HepG2 (cell line): ENCODE measurements around the gene NFE2L3. TPM values are rescaled to one million over a fixed set of nuclear protein-coding genes. Genes with fewer than 3 reads are reported as not detected.

Source experiments
- ARNT ChIP-seq: fragments of 450-650 bp; IDR thresholded peaks from 2 replicates; pipeline ENCODE4 v1.6.1; 2017
- CREB1 ChIP-seq, 2 experiments: fragments of 450-650 bp in 1 of 2; IDR thresholded peaks; 2 replicates each; pipeline ENCODE4 v1.6.1; 2016 to 2017; ENCODE audit warnings: control low read depth in 1 of 2, mild to moderate bottlenecking in 1 of 2, missing compliant biosample characterization in 1 of 2, missing genetic modification characterization in 1 of 2
- FOXC1 ChIP-seq: sonication (generic); formaldehyde crosslinking; IDR thresholded peaks from 2 replicates; pipeline ENCODE4 v1.8.0; 2022; ENCODE audit warnings: mild to moderate bottlenecking, missing genetic modification reagents, borderline replicate concordance
- HNF1A ChIP-seq, 2 experiments: sonication (generic) in 1 of 2; formaldehyde crosslinking in 1 of 2; IDR thresholded peaks; 2 replicates each; pipeline versions ENCODE4 v1.4.0 to v1.6.1; 2016 to 2020; ENCODE audit warnings: borderline replicate concordance in 1 of 2, low read depth in 1 of 2, mild to moderate bottlenecking in 1 of 2, missing genetic modification reagents in 1 of 2
- JDP2 ChIP-seq: sonication (generic); formaldehyde crosslinking; IDR thresholded peaks from 2 replicates; pipeline ENCODE4 v1.8.1; 2022; ENCODE audit warnings: missing genetic modification reagents, borderline replicate concordance
- KDM2A ChIP-seq: sonication (generic); formaldehyde crosslinking; IDR thresholded peaks from 2 replicates; pipeline ENCODE4 v1.4.0; 2020; ENCODE audit warnings: low read depth, missing genetic modification reagents, borderline replicate concordance
- POLR2G ChIP-seq: fragments of 200-400 bp; formaldehyde crosslinking; IDR thresholded peaks from 2 replicates; pipeline ENCODE4 v1.6.1; 2018; ENCODE audit warnings: mild to moderate bottlenecking, low read depth, low read length, moderate library complexity
- PRMT3 ChIP-seq: sonication (generic); formaldehyde crosslinking; IDR thresholded peaks from 2 replicates; pipeline ENCODE4 v1.8.1; 2022; ENCODE audit warnings: low read depth, mild to moderate bottlenecking, moderate library complexity, missing genetic modification reagents, borderline replicate concordance
- RFX3 ChIP-seq: IDR thresholded peaks from 2 replicates; pipeline ENCODE4 v1.6.1; 2016; ENCODE audit warnings: missing biosample characterization, missing genetic modification reagents
- RFX5 ChIP-seq: IDR thresholded peaks from 2 replicates; pipeline ENCODE4 v1.6.1; 2011; ENCODE audit warnings: low read depth, low read length, improper control_type of control experiment
- SOX6 ChIP-seq, 2 experiments: fragments of 450-650 bp in 1 of 2; sonication (generic) in 1 of 2; formaldehyde crosslinking in 1 of 2; IDR thresholded peaks; 2 replicates each; pipeline versions ENCODE4 v1.4.0 to v1.6.1; 2017 to 2020; ENCODE audit warnings: antibody characterized with exemption in 1 of 2, mild to moderate bottlenecking in 1 of 2, missing genetic modification reagents in 1 of 2
- ZBTB4 ChIP-seq: sonication (generic); formaldehyde crosslinking; IDR thresholded peaks from 2 replicates; pipeline ENCODE4 v1.4.0; 2020; ENCODE audit warnings: missing genetic modification reagents, mild to moderate bottlenecking, borderline replicate concordance
- ZNF556 ChIP-seq: sonication (generic); formaldehyde crosslinking; IDR thresholded peaks from 2 replicates; pipeline ENCODE4 v1.4.0; 2020; ENCODE audit warnings: mild to moderate bottlenecking, missing genetic modification reagents, borderline replicate concordance
- ZNF619 ChIP-seq: sonication (generic); formaldehyde crosslinking; IDR thresholded peaks from 2 replicates; pipeline ENCODE4 v1.4.0; 2020; ENCODE audit warnings: mild to moderate bottlenecking, missing genetic modification reagents
- ZNF724P ChIP-seq: sonication (generic); formaldehyde crosslinking; IDR thresholded peaks from 2 replicates; pipeline ENCODE4 v1.8.0; 2022; ENCODE audit warnings: missing genetic modification reagents, borderline replicate concordance
- ZNF83 ChIP-seq: sonication (generic); formaldehyde crosslinking; IDR thresholded peaks from 2 replicates; pipeline ENCODE4 v1.4.0; 2020; ENCODE audit warnings: missing genetic modification reagents, mild to moderate bottlenecking, borderline replicate concordance
- ZNF841 ChIP-seq: sonication (generic); formaldehyde crosslinking; IDR thresholded peaks from 2 replicates; pipeline ENCODE4 v1.8.1; 2023; ENCODE audit warnings: missing genetic modification reagents, borderline replicate concordance
- ZSCAN20 ChIP-seq: sonication (generic); formaldehyde crosslinking; IDR thresholded peaks from 2 replicates; pipeline ENCODE4 v1.4.0; 2020; ENCODE audit warnings: missing genetic modification reagents, mild to moderate bottlenecking, borderline replicate concordance
- ZSCAN31 ChIP-seq: sonication (generic); formaldehyde crosslinking; IDR thresholded peaks from 2 replicates; pipeline ENCODE4 v1.5.0; 2020; ENCODE audit warnings: low read depth, mild to moderate bottlenecking, missing genetic modification reagents
- ZUFSP ChIP-seq: sonication (generic); formaldehyde crosslinking; IDR thresholded peaks from 2 replicates; pipeline ENCODE4 v1.9.0; 2021; ENCODE audit warnings: missing genetic modification reagents, mild to moderate bottlenecking, borderline replicate concordance
- polyA plus RNA-seq, 8 experiments: library from polyadenylated mRNA; depleted of rRNA in 3 of 8; stranded (reverse) in 7 of 8; unstranded in 1 of 8; fragments of >200 nt; fragmentation: Illumina TruSeq in 4 of 8; extraction: Trizol in 4 of 8; gene quantifications; 2 replicates each; pipeline versions ENCODE4 v1.2.1 to v1.2.3, GENCODE V29; 2011 to 2016; ENCODE audit warnings: low read depth in 4 of 8, missing spikeins in 1 of 8, mixed read lengths in 1 of 8; ENCODE audit not compliant: insufficient read depth in 1 of 8
- total RNA-seq, 5 experiments: library from RNA; depleted of rRNA; stranded (reverse); fragments of >200 nt; fragmentation: Illumina TruSeq; extraction: Trizol; gene quantifications; 2 replicates each; pipeline ENCODE4 v1.2.3, GENCODE V29; 2016; ENCODE audit warnings: low read depth in 1 of 5

The NFE2L3 gene
- total and polyA plus RNA-seq, 2 of the 13 experiments (the other 11 are each of a cell fraction or from before 2014, with no cell fraction given): 11.4 to 19.4 TPM

GRCh38 chr7:26180792-26181198 lies 28.8 kb downstream of the NFE2L3 start (continued):
- TF ChIP-seq HNF1A (IDR thresholded peaks at IDR 0.05; ENCODE audit: low read depth): no peak
- no peak for TF ChIP-seq HNF1A (CRISPR knock-in tag; IDR thresholded peaks at IDR 0.05; ENCODE audit: borderline replicate concordance)
- TF ChIP-seq ZBTB4: no peak
- no peak for TF ChIP-seq ZNF841
- TF ChIP-seq JDP2 (CRISPR knock-in tag): no peak
- TF ChIP-seq PRMT3 (CRISPR knock-in tag): no peak
- TF ChIP-seq ZUFSP (CRISPR knock-in tag): no peak
- no peak for TF ChIP-seq ARNT
- TF ChIP-seq CREB1 (IDR thresholded peaks at IDR 0.05): peak; percentile 22; the same call in 1 of the 2 replicates
- TF ChIP-seq CREB1 (CRISPR knock-in tag; IDR thresholded peaks at IDR 0.05): no peak
- no peak for TF ChIP-seq ZNF556 (CRISPR knock-in tag)
- no peak for TF ChIP-seq ZNF724P
- no peak for TF ChIP-seq RFX5
- no peak for TF ChIP-seq FOXC1 (CRISPR knock-in tag)
- TF ChIP-seq SOX6 (IDR thresholded peaks at IDR 0.05): no peak
- TF ChIP-seq SOX6 (CRISPR knock-in tag; IDR thresholded peaks at IDR 0.05): no peak
- TF ChIP-seq POLR2G: peak; percentile 77; the same call in 1 of the 2 replicates
- TF ChIP-seq ZNF83 (CRISPR knock-in tag): no peak
- no peak for TF ChIP-seq RFX3 (CRISPR knock-in tag)
- no peak for TF ChIP-seq ZSCAN31 (CRISPR knock-in tag)
- TF ChIP-seq KDM2A: peak; percentile 45; the same call in 1 of the 2 replicates
- no peak for TF ChIP-seq ZNF619 (CRISPR knock-in tag)
- no peak for TF ChIP-seq ZSCAN20
